Panc1 (cell line): ENCODE data around the gene IQSEC1.

Source experiments
- CTCF ChIP-seq: fragments of 450-650 bp; IDR thresholded peaks from 2 replicates; pipeline ENCODE4 v1.5.1; 2017; ENCODE audit warnings: mild to moderate bottlenecking
- POLR2AphosphoS5 ChIP-seq: IDR thresholded peaks from 2 replicates; pipeline ENCODE4 v1.6.1; 2012; ENCODE audit warnings: mild to moderate bottlenecking, low read depth, low read length, moderate library complexity
- REST ChIP-seq, 2 experiments: IDR thresholded peaks; 2 replicates each; pipeline ENCODE4 v1.6.1; 2011 to 2012; ENCODE audit warnings: low read depth in 2 of 2, control low read depth in 1 of 2, low read length in 1 of 2, mild to moderate bottlenecking in 1 of 2, moderate library complexity in 1 of 2; ENCODE audit not compliant: insufficient read depth in 1 of 2
- SIN3A ChIP-seq: IDR thresholded peaks from 2 replicates; pipeline ENCODE4 v1.6.1; 2012; ENCODE audit warnings: low read depth, mild to moderate bottlenecking, low read length, moderate library complexity, borderline replicate concordance; ENCODE audit not compliant: insufficient read depth
- TCF7L2 ChIP-seq: IDR thresholded peaks from 2 replicates; pipeline ENCODE4 v1.6.1; 2011; ENCODE audit warnings: mild to moderate bottlenecking, low read depth, low read length, inconsistent platforms

- TF ChIP-seq CTCF (no peak), REST (IDR thresholded peaks at IDR 0.05; ENCODE audit: insufficient read depth in 1 of 2, low read depth in 2 of 2, low read length in 1 of 2) (no peak), POLR2AphosphoS5 (no peak), SIN3A (no peak), TCF7L2 (no peak)
These were observed 78.9 kb downstream of the IQSEC1 start for GRCh38 chr3:12994357-12994606.
